Right atrium auricular region (tissue), 2 donors: ENCODE results near the gene NACA2. TPM values are rescaled to one million over a fixed set of nuclear protein-coding genes. Genes with fewer than 3 reads are reported as not detected.

Source experiments
- DNase-seq: peaks from one replicate; pipeline ENCODE4 v3.0.0-alpha.2; 2019; ENCODE audit warnings: low spot score
- H3K27ac ChIP-seq, 2 donors: fragments of 200-600 bp; sonication (generic); 1 replicate in 1 of 2; 2 replicates in 1 of 2; pipeline ENCODE4 v1.5.1; 2016 to 2019
- H3K27me3 ChIP-seq, 2 donors: fragments of 200-600 bp; sonication (generic); one replicate each; pipeline versions ENCODE4 v1.5.1 to v1.6.0; 2017 to 2019
- H3K36me3 ChIP-seq: fragments of 200-600 bp; sonication (generic); one replicate; pipeline ENCODE4 v1.5.1; 2016
- H3K4me1 ChIP-seq, 2 donors: fragments of 200-600 bp; sonication (generic); one replicate each; pipeline versions ENCODE4 v1.5.1 to v1.6.0; 2017 to 2019
- H3K4me3 ChIP-seq, 2 donors: fragments of 200-600 bp; sonication (generic); 1 replicate in 1 of 2; 2 replicates in 1 of 2; pipeline ENCODE4 v1.5.1; 2017 to 2019; ENCODE audit warnings: mild to moderate bottlenecking in 1 of 2, moderate library complexity in 1 of 2
- H3K9me3 ChIP-seq, 2 donors: fragments of 200-600 bp; sonication (generic); one replicate each; pipeline ENCODE4 v1.5.1; 2019
- total RNA-seq, 2 donors: library from RNA; depleted of rRNA; stranded (reverse); fragments of >200 nt; gene quantifications; one replicate each; pipeline ENCODE4 v1.1.0, GENCODE V29; 2016
- TF ChIP-seq, protein P1 (sequence below), 2 donors: fragments of 200-600 bp; sonication (generic); IDR thresholded peaks; one replicate each; pipeline ENCODE4 v1.5.1; 2019; ENCODE audit warnings: antibody characterized with exemption in 2 of 2

NACA2 gene
- total RNA-seq, 2 donors from 2014 or later: not detected

DNA sequence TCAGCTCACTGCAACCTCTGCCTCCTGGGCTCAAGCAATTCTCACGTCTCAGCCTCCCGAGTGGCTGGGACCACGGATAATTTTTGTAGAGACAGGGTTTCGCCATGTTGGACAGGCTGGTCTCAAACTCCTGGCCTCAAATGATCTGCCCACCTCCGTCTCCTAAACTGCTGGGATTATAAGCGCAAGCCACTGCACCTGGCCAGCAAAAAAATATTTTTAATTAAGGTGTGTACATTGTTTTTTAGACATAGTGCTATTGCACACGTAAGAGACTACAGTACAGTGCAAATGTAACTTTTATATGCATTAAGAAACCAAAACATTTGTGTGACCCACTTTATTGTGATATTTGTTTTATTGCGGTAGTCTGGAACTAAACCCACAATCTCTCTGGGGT is 49.0 kb downstream of the NACA2 start:
- H3K27me3 ChIP-seq: no peaks in the 10 kb centered on the region
- peaks cover 0 to 30% of the 10 kb centered on the region in 2 donors for H3K9me3 ChIP-seq
- H3K27ac ChIP-seq: no peak overlapping the region
- TF ChIP-seq, protein P1, sequence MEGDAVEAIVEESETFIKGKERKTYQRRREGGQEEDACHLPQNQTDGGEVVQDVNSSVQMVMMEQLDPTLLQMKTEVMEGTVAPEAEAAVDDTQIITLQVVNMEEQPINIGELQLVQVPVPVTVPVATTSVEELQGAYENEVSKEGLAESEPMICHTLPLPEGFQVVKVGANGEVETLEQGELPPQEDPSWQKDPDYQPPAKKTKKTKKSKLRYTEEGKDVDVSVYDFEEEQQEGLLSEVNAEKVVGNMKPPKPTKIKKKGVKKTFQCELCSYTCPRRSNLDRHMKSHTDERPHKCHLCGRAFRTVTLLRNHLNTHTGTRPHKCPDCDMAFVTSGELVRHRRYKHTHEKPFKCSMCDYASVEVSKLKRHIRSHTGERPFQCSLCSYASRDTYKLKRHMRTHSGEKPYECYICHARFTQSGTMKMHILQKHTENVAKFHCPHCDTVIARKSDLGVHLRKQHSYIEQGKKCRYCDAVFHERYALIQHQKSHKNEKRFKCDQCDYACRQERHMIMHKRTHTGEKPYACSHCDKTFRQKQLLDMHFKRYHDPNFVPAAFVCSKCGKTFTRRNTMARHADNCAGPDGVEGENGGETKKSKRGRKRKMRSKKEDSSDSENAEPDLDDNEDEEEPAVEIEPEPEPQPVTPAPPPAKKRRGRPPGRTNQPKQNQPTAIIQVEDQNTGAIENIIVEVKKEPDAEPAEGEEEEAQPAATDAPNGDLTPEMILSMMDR (IDR thresholded peaks at IDR 0.05): no peak
- H3K4me1 ChIP-seq: no peaks in the 10 kb centered on the region
- H3K36me3 ChIP-seq: no peaks in the 10 kb centered on the region
- no peak for DNase-seq
- H3K4me3 ChIP-seq: no peak overlapping the region

DNA sequence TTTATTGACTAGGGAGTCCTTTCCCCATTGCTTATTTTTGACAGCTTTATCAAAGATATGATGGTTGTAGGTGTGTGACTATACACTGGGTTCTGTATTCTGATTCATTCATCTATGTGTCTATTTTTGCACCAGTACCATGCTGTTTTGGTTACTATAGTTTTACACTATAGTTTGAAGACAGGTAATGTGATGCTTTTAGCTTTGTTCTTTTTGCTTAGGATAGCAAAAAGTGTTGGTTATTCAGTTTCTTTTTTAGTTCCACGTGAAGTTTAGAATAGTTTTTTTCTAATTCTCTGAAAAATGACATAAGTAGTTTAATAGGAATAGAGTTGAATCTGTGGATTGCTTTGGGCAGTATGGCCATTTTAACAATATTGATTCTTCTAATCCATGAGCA is 50.1 kb downstream of the NACA2 start:
- Histone ChIP-seq H3K36me3 (no peaks in the 10 kb centered on the region), H3K27me3 (no peaks in the 10 kb centered on the region), H3K4me1 (no peaks in the 10 kb centered on the region), H3K27ac (no peak overlapping the region), H3K4me3 (no peak overlapping the region), H3K9me3 (peaks cover 0 to 26% of the 10 kb centered on the region in 2 donors)
- TF ChIP-seq, protein P1 (IDR thresholded peaks at IDR 0.05): no peak
- DNase-seq: no peak

Other genes with a start within 250 kb of the NACA2 start
- gene TBX2, start 191.4 kb downstream of the NACA2 start, total RNA-seq: 1 to 10 TPM; 4.3 to 6.9 TPM
- not detected for gene TBX4, start 138.8 kb downstream of the NACA2 start, total RNA-seq